ENCODE results near the gene ATXN1. TPM values are rescaled to one million over a fixed set of nuclear protein-coding genes. Genes with fewer than 3 reads are reported as not detected.
"Not testable (repeated sequence)": the region's sequence is repeated elsewhere in the genome, so short reads cannot be mapped to it uniquely, and the experiment has no call there.

The ATXN1 gene
- total RNA-seq, 1 experiment from 2014 or later = 5.6 TPM

DNA sequence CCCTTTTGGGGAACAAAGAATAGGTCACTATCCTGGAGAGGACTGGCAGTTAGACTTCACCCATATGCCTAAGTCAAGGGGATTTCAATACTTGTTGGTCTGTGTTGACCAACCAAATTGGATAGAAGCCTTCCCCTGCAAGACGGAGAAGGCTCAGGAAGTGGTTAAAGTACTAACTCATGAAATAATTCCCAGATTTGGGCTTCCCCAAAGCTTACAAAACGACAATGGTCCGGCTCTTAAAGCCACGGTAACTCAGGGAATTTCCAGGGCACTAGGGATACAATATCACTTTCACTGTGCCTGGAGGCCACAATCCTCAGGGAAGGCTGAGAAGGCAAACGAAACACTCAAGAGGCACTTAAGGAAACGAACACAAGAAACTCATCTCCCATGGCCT, 299.8 kb downstream of the ATXN1 start:
- Histone ChIP-seq H3K14ac (ENCODE audit: insufficient read depth, low read length) (no peak overlapping the region), H2BK12ac (ENCODE audit: insufficient read length, low read depth, low read length) (no peak overlapping the region), H4K91ac (ENCODE audit: insufficient read length, low read depth, low read length) (no peak overlapping the region), H3K56ac (ENCODE audit: insufficient read length, low read depth, low read length) (no peak overlapping the region), H2BK120ac (ENCODE audit: low read depth, low read length, poor library complexity, severe bottlenecking) (no peak overlapping the region), H3K23ac (ENCODE audit: insufficient read length, low read depth, low read length) (no peak overlapping the region), H2BK5ac (ENCODE audit: insufficient read length, low read length) (no peak overlapping the region), H2BK15ac (ENCODE audit: low read depth, low read length) (no peak overlapping the region), H2AK5ac (ENCODE audit: insufficient read length, low read length) (no peak overlapping the region), H3T11ph (ENCODE audit: low read length) (no peak overlapping the region), H4K5ac (ENCODE audit: insufficient read length, low read depth, low read length) (no peak overlapping the region), H3K18ac (ENCODE audit: insufficient read length, low read depth, low read length) (no peak overlapping the region), H3K27me3 (ENCODE audit: insufficient read depth, low read length) (no peaks in the 10 kb centered on the region), H3K4me2 (ENCODE audit: insufficient read depth, insufficient read length, low read length) (no peak overlapping the region), H3K23me2 (ENCODE audit: insufficient read length, low read depth, low read length, poor library complexity, severe bottlenecking) (no peaks in the 10 kb centered on the region), H3K9ac (ENCODE audit: extremely low read depth, insufficient read length, low read length) (no peak overlapping the region), H3K4me1 (ENCODE audit: insufficient read depth, low read length) (peaks cover 6% of the 10 kb centered on the region; the same call in 1 of the 2 replicates), H3K4ac (ENCODE audit: low read depth, low read length) (no peak overlapping the region), H4K20me1 (ENCODE audit: control insufficient read depth, insufficient read depth, insufficient read length) (no peaks in the 10 kb centered on the region), H3K79me1 (ENCODE audit: insufficient read depth, low read depth, low read length, poor library complexity, severe bottlenecking) (no peaks in the 10 kb centered on the region), H3K79me2 (ENCODE audit: insufficient read depth, low read length) (no peaks in the 10 kb centered on the region), H2AFZ (ENCODE audit: low read length) (no peak overlapping the region), H4K8ac (replicated peaks; ENCODE audit: insufficient read length, low read depth, low read length) (no peak overlapping the region), H2BK20ac (ENCODE audit: low read depth, low read length, poor library complexity, severe bottlenecking) (no peak overlapping the region), H3K9me3 (ENCODE audit: control insufficient read depth, low read depth, low read length) (no peaks in the 10 kb centered on the region), H3K27ac (ENCODE audit: insufficient read length, low read depth, low read length) (no peak overlapping the region)
- H3K27me3 Mint-ChIP-seq (ENCODE audit: low read depth) = no peaks in the 10 kb centered on the region
- no peak for DNase-seq
- no CpG with 5 or more reads among the region's 6 CpGs for WGBS (ENCODE audit: extremely low coverage, insufficient read length, low lambda C conversion rate)
- peaks cover 0 to 10% (median 0%) of the 10 kb centered on the region in 3 experiments; a peak in 3 of 7 replicates for H3K36me3 Mint-ChIP-seq (ENCODE audit: insufficient read depth in 1 of 3, low read depth in 3 of 3)
- TF ChIP-seq CTCF (conservative IDR thresholded peaks at IDR 0.05) = no peak
- H3K4me3 Mint-ChIP-seq = no peak overlapping the region
- H3K4me1 Mint-ChIP-seq = peaks cover 25 to 29% of the 10 kb centered on the region in 2 experiments
- H3K27ac Mint-ChIP-seq = no peak overlapping the region
- peaks cover 4 to 12% of the 10 kb centered on the region in 2 experiments for H3K9me3 Mint-ChIP-seq

DNA sequence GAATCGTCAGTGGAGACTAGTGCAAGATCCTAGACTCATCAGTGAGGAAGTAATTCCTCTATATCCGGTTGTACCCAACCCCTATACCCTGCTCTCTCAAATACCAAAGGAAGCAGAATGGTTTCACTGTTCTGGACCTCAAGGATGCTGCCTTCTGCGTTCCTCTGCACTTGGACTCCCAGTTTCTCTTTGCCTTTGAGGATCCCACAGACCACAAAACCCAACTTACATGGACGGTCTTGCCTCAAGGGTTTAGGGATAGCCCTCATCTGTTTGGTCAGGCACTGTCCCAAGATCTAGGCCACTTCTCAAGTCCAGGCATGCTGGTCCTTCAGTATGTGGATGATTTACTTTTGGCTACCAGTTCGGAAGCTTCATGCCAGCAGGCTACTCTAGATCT, 301.8 kb downstream of the ATXN1 start:
- not testable (repeated sequence) for H3K27ac ChIP-seq (ENCODE audit: insufficient read length, low read depth, low read length); H3K27ac Mint-ChIP-seq; H3K79me2 ChIP-seq (ENCODE audit: insufficient read depth, low read length); H3K14ac ChIP-seq (ENCODE audit: insufficient read depth, low read length); H3K18ac ChIP-seq (ENCODE audit: insufficient read length, low read depth, low read length); H4K5ac ChIP-seq (ENCODE audit: insufficient read length, low read depth, low read length); H3K27me3 ChIP-seq (ENCODE audit: insufficient read depth, low read length); H3K4me2 ChIP-seq (ENCODE audit: insufficient read depth, insufficient read length, low read length); H3K27me3 Mint-ChIP-seq (ENCODE audit: low read depth); H3K23me2 ChIP-seq (ENCODE audit: insufficient read length, low read depth, low read length, poor library complexity, severe bottlenecking); H3K23ac ChIP-seq (ENCODE audit: insufficient read length, low read depth, low read length); H3K9ac ChIP-seq (ENCODE audit: extremely low read depth, insufficient read length, low read length); H3K4ac ChIP-seq (ENCODE audit: low read depth, low read length); H2AK5ac ChIP-seq (ENCODE audit: insufficient read length, low read length); H2BK20ac ChIP-seq (ENCODE audit: low read depth, low read length, poor library complexity, severe bottlenecking); H4K91ac ChIP-seq (ENCODE audit: insufficient read length, low read depth, low read length); H3K4me1 ChIP-seq (ENCODE audit: insufficient read depth, low read length); H2BK12ac ChIP-seq (ENCODE audit: insufficient read length, low read depth, low read length); H2AFZ ChIP-seq (ENCODE audit: low read length); H2BK15ac ChIP-seq (ENCODE audit: low read depth, low read length); H2BK5ac ChIP-seq (ENCODE audit: insufficient read length, low read length); H2BK120ac ChIP-seq (ENCODE audit: low read depth, low read length, poor library complexity, severe bottlenecking); H3K79me1 ChIP-seq (ENCODE audit: insufficient read depth, low read depth, low read length, poor library complexity, severe bottlenecking); DNase-seq; H4K8ac ChIP-seq (replicated peaks; ENCODE audit: insufficient read length, low read depth, low read length); H3K56ac ChIP-seq (ENCODE audit: insufficient read length, low read depth, low read length); H3K4me3 Mint-ChIP-seq; H3T11ph ChIP-seq (ENCODE audit: low read length); H4K20me1 ChIP-seq (ENCODE audit: control insufficient read depth, insufficient read depth, insufficient read length); H3K9me3 ChIP-seq (ENCODE audit: control insufficient read depth, low read depth, low read length)
- peaks cover 0 to 16% (median 0%) of the 10 kb centered on the region in 3 experiments; a peak in 3 of 7 replicates for H3K36me3 Mint-ChIP-seq (ENCODE audit: insufficient read depth in 1 of 3, low read depth in 3 of 3)
- peaks cover 26 to 30% of the 10 kb centered on the region in 2 experiments for H3K4me1 Mint-ChIP-seq
- peaks cover 10 to 15% of the 10 kb centered on the region in 2 experiments for H3K9me3 Mint-ChIP-seq
- no CpG with 5 or more reads among the region's 5 CpGs for WGBS (ENCODE audit: extremely low coverage, insufficient read length, low lambda C conversion rate)
